NT2/D1 (cell line): ENCODE data around the gene STPG4.

Source experiments
- DNase-seq: peaks from one replicate; pipeline ENCODE4 v3.0.0-alpha.2; 2011; ENCODE audit warnings: low read depth, low spot score
- H3K27me3 ChIP-seq: 2 replicates; pipeline ENCODE4 v1.6.0; 2011; ENCODE audit warnings: mild to moderate bottlenecking; ENCODE audit not compliant: insufficient read length, insufficient read depth
- H3K36me3 ChIP-seq: 2 replicates; pipeline ENCODE4 v1.6.1; 2011; ENCODE audit warnings: mild to moderate bottlenecking, low read length, mixed read lengths; ENCODE audit not compliant: insufficient read depth, insufficient read length
- H3K4me1 ChIP-seq: 2 replicates; pipeline ENCODE4 v1.5.1; 2011; ENCODE audit not compliant: insufficient read depth, insufficient read length
- H3K4me3 ChIP-seq: 2 replicates; pipeline ENCODE4 v1.5.1; 2011; ENCODE audit warnings: low read depth; ENCODE audit not compliant: insufficient read length
- H3K9ac ChIP-seq: 2 replicates; pipeline ENCODE4 v1.6.0; 2011; ENCODE audit warnings: low read depth; ENCODE audit not compliant: insufficient read length
- H3K9me3 ChIP-seq: 2 replicates; pipeline ENCODE4 v1.5.1; 2011; ENCODE audit warnings: mild to moderate bottlenecking, low read length; ENCODE audit not compliant: insufficient read depth
- SUZ12 ChIP-seq: IDR thresholded peaks from 2 replicates; pipeline ENCODE4 v1.6.1; 2011; ENCODE audit not compliant: insufficient read length, insufficient read depth; ENCODE audit errors: extremely low read depth
- YY1 ChIP-seq: IDR thresholded peaks from 2 replicates; pipeline ENCODE4 v1.6.1; 2011; ENCODE audit not compliant: insufficient read length, insufficient read depth
- ZNF274 ChIP-seq: IDR thresholded peaks from 2 replicates; pipeline ENCODE4 v1.6.1; 2011; ENCODE audit warnings: mild to moderate bottlenecking, low read depth, low read length

STPG4 gene

DNA sequence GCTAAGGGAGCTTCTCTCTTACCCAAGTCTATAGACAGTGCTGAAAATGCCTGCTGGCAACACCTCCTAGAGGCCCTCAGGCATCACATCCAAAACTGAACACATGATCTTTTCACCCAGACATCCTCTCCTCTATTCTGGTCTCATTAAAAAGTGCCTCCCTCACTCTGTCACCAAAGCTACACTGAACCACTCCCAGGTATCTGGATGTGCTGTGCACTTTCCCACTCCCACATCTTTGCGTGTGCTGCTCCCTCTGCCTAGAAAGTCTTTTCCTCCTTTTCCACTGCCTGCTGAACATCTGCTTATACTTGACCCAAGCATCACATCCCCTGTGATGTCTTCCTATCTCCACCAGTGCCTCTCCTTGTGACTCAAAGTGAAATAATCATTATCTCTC, 26.1 kb upstream of the STPG4 start:
- Histone ChIP-seq H3K4me3 (no peak overlapping the region), H3K9ac (no peak overlapping the region), H3K4me1 (no peaks in the 10 kb centered on the region), H3K27me3 (no peaks in the 10 kb centered on the region), H3K36me3 (no peaks in the 10 kb centered on the region), H3K9me3 (no peaks in the 10 kb centered on the region)
- TF ChIP-seq SUZ12 (no peak), YY1 (no peak), ZNF274 (no peak)
- no peak for DNase-seq

GRCh38 chr2:47180531-47180930, 25.4 kb upstream of the STPG4 start:
- Histone ChIP-seq H3K4me1 (no peaks in the 10 kb centered on the region), H3K4me3 (no peak overlapping the region), H3K9ac (no peak overlapping the region), H3K9me3 (no peaks in the 10 kb centered on the region), H3K27me3 (no peaks in the 10 kb centered on the region), H3K36me3 (no peaks in the 10 kb centered on the region)
- DNase-seq, result no peak
- no peak for TF ChIP-seq SUZ12
- no peak for TF ChIP-seq YY1
- TF ChIP-seq ZNF274, result no peak

GRCh38 chr2:47179388-47179787, 24.3 kb upstream of the STPG4 start:
- DNase-seq, result no peak
- TF ChIP-seq YY1 (no peak), SUZ12 (no peak), ZNF274 (no peak)
- no peaks in the 10 kb centered on the region for H3K4me1 ChIP-seq

DNA sequence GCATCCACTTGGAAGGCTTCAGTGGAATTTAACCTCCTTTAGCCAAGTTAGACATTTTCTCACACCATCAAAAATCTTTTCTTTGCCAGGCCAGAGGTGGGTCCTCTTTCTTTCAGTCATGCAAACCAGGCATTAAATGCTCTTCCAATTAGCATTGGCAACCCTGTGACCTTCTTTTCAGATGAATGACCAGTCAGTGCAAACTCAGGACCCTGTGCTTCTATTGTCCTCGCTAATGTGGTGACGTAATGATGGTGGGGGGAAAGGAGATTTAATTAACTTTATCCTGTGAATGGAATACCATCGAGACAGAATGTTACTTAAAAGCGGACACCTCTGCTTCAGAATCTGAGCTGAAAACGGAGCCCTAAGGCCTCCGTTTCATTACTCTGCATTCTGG, 23.2 kb upstream of the STPG4 start:
- TF ChIP-seq ZNF274 (no peak), SUZ12 (no peak), YY1 (no peak)
- Histone ChIP-seq H3K9me3 (no peaks in the 10 kb centered on the region), H3K36me3 (peaks cover 15% of the 10 kb centered on the region), H3K4me1 (no peaks in the 10 kb centered on the region), H3K9ac (no peak overlapping the region), H3K4me3 (no peak overlapping the region), H3K27me3 (no peaks in the 10 kb centered on the region)
- no peak for DNase-seq

More at GRCh38 chr2:47179388-47179787, 24.3 kb upstream of the STPG4 start:
- Histone ChIP-seq H3K9me3 (no peaks in the 10 kb centered on the region), H3K36me3 (peaks cover 5% of the 10 kb centered on the region), H3K4me3 (no peak overlapping the region), H3K27me3 (no peaks in the 10 kb centered on the region), H3K9ac (no peak overlapping the region)

DNA sequence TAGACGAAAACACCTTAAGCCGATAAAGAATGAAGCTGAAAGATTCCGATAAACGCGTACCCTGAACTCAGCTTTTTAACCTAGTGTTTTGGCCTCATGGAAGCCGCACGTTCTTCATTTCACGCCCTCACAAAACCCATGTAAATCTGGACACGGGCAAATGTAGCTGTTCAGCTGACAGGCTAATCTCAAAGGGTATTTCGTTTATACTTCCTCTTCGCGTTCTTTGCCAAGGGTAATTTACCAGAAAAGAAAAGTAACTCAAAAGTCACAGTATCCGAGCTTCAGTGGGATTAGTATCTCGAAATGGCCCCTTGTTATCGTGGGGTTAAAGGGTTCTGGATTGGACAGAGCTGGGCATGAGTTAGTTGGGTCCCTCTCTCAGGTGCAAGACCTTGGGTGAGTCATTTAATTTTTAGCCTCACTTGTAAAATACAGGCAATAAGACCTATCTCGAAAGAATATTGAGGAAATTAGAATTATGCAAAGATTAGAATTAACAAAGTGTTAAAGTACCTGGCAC, 22.0 kb upstream of the STPG4 start:
- DNase-seq, result no peak
- peak overlapping the region; percentile 74 for H3K9ac ChIP-seq
- peaks cover 21% of the 10 kb centered on the region for H3K36me3 ChIP-seq
- H3K4me1 ChIP-seq, result no peaks in the 10 kb centered on the region
- peak overlapping the region; percentile 99 for H3K4me3 ChIP-seq
- no peaks in the 10 kb centered on the region for H3K9me3 ChIP-seq
- TF ChIP-seq SUZ12, result no peak
- TF ChIP-seq ZNF274, result no peak
- no peak for TF ChIP-seq YY1
- no peaks in the 10 kb centered on the region for H3K27me3 ChIP-seq

- Histone ChIP-seq H3K4me1 (no peaks in the 10 kb centered on the region), H3K27me3 (no peaks in the 10 kb centered on the region), H3K9ac (peak overlapping the region; percentile 70), H3K4me3 (peak overlapping the region; percentile 99), H3K9me3 (no peaks in the 10 kb centered on the region), H3K36me3 (peaks cover 40% of the 10 kb centered on the region)
- no peak for TF ChIP-seq ZNF274
- TF ChIP-seq YY1, result no peak
- no peak for TF ChIP-seq SUZ12
- DNase-seq, result no peak
Observed at GRCh38 chr2:47174733-47175361, 19.7 kb upstream of the STPG4 start.

GRCh38 chr2:47173986-47174732, 19.1 kb upstream of the STPG4 start:
- Histone ChIP-seq H3K36me3 (peaks cover 47% of the 10 kb centered on the region), H3K9me3 (no peaks in the 10 kb centered on the region), H3K27me3 (no peaks in the 10 kb centered on the region), H3K9ac (peak overlapping the region; percentile 29), H3K4me1 (no peaks in the 10 kb centered on the region), H3K4me3 (peak overlapping the region; percentile 99)
- no peak for TF ChIP-seq SUZ12
- TF ChIP-seq YY1, result no peak
- TF ChIP-seq ZNF274, result no peak
- no peak for DNase-seq
